GM12892 (cell line): ENCODE results near the gene MPPE1. TPM values are rescaled to one million over a fixed set of nuclear protein-coding genes. Genes with fewer than 3 reads are reported as not detected.
A peak's percentile ranks its signal among the peaks of the same experiment; 100 is the strongest.
"Not testable (repeated sequence)": the region's sequence is repeated elsewhere in the genome, so short reads cannot be mapped to it uniquely, and the experiment has no call there.

Source experiments
- DNase-seq: peaks from one replicate; pipeline ENCODE4 v3.0.0; 2011; ENCODE audit not compliant: insufficient read length
- FAIRE-seq: peaks from 2 replicates; lab custom pipeline; 2011; peaks lifted over from hg19 to GRCh38; lab: Jason Lieb, UNC
- POLR2A ChIP-seq: IDR thresholded peaks from 2 replicates; pipeline ENCODE4 v1.6.1; 2011; ENCODE audit warnings: low read depth, low read length, control low read depth
- POLR2AphosphoS5 ChIP-seq: IDR thresholded peaks from 2 replicates; pipeline ENCODE4 v1.6.1; 2011; ENCODE audit warnings: low read depth, low read length, control low read depth
- TAF1 ChIP-seq: IDR thresholded peaks from 2 replicates; pipeline ENCODE4 v1.6.1; 2011; ENCODE audit warnings: low read depth, mild to moderate bottlenecking, control low read depth, low read length, borderline replicate concordance
- polyA plus RNA-seq: library from polyadenylated mRNA; unstranded; fragments of >200 nt; gene quantifications from one replicate; pipeline ENCODE4 v1.2.1, GENCODE V29; 2012; ENCODE audit warnings: missing spikeins, inconsistent platforms; ENCODE audit not compliant: missing spikeins

MPPE1 gene, protein sequence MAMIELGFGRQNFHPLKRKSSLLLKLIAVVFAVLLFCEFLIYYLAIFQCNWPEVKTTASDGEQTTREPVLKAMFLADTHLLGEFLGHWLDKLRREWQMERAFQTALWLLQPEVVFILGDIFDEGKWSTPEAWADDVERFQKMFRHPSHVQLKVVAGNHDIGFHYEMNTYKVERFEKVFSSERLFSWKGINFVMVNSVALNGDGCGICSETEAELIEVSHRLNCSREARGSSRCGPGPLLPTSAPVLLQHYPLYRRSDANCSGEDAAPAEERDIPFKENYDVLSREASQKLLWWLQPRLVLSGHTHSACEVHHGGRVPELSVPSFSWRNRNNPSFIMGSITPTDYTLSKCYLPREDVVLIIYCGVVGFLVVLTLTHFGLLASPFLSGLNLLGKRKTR
- 27.0 TPM for polyA plus RNA-seq

DNA sequence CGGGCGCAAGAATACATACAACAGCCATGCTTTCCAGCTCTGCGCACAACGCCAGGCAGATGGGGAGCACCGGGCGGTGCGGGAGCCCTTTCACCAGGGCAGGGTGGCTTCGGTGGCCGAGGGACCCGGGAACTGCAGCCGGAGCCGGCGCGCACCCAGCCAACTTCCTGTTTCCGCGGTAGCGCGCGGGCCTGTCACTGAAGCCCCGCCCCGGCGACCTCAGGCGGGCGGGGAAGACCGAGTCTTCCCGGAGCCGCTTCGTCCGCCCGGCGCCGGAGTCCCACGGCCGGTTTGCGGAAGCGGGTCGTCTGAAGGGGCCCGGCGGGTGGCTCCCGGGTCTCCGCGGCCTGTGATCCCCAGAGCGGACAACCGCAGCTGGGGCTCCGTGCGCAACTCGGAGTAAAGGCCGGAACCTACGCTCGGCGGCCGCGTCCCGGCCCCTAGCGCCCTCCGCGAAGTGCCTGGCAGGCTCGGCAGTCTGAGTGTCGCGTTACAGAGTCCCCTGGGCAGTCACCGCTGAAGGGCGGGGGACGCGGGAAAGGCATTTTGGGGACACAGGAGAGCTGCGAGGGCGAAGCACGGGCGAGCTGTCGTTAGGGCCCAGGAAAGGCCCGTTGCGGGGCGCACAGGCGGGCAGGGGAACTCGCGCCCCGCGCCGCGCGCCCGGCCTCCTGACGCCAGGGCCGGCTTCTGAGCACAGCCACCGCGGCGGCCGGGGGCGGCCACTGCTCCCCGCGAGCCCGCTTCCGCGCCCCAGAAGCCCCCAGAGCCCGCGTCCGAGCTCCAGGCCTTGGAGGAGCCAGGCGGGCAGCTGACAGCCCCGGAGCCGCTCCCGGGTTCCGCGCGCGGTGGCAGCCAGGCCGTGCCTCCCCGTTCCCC is at the start of gene MPPE1:
Gene MPPE1, minus strand, starts transcription at position 136 of the 879 bp plus-strand sequence. CDS start 11,053 bp downstream, outside the sequence.
- FAIRE-seq (peak; percentile 98), DNase-seq (peak; percentile 84)
- TF ChIP-seq POLR2AphosphoS5 (peak; percentile 87), TAF1 (peak; percentile 59), POLR2A (peak; percentile 83)

- no peak for DNase-seq
- TF ChIP-seq TAF1 (no peak), POLR2AphosphoS5 (no peak), POLR2A (no peak)
- no peak for FAIRE-seq
These were observed 49.5 kb upstream of the MPPE1 start for GRCh38 chr18:11957636-11958035.

DNA sequence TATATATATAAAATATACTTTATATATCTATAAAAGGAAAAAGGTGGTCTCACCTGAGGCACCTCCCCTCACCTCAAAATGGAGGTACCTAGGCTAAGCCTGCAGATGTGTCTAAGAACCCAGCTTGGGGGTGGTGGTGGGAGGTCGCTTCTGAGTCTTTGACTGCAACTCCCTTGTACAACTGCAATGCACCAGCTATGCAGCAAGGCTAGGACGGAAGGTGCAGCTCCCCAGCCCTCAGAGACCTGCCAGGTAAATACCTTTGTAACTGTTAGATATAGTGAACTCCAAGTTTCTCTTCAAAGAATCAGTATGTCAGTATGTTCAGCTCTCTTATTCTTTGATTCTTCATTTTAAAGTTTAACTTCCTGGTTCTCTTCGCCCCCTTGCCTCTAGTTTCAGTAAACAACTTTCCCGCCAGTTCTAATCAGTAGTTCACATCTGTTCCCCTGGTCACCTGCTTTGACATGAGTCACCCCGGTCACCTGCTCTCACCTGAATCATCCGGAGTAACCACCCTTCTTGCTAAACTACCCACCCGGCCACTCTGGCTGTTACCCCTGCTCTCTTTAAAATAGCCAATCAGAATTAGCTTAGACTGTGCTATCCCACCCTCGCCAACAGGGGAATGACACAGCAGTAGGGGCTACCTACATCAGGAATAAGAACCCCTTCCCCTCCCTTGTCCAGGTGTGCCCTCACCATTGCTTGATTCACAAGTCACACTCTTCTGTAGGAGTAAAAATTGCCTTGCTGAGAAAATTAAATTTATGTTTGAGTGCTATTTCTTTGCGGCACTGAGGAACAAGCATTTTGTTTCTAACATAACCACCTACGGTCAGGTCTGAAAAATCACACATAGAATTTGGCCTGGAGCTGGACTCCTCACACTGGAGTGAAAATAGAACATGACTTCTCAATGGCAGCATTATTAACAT is 48.5 kb upstream of the MPPE1 start:
- DNase-seq (no peak), FAIRE-seq (no peak)
- TF ChIP-seq POLR2AphosphoS5 (no peak), TAF1 (no peak), POLR2A (no peak)

DNA sequence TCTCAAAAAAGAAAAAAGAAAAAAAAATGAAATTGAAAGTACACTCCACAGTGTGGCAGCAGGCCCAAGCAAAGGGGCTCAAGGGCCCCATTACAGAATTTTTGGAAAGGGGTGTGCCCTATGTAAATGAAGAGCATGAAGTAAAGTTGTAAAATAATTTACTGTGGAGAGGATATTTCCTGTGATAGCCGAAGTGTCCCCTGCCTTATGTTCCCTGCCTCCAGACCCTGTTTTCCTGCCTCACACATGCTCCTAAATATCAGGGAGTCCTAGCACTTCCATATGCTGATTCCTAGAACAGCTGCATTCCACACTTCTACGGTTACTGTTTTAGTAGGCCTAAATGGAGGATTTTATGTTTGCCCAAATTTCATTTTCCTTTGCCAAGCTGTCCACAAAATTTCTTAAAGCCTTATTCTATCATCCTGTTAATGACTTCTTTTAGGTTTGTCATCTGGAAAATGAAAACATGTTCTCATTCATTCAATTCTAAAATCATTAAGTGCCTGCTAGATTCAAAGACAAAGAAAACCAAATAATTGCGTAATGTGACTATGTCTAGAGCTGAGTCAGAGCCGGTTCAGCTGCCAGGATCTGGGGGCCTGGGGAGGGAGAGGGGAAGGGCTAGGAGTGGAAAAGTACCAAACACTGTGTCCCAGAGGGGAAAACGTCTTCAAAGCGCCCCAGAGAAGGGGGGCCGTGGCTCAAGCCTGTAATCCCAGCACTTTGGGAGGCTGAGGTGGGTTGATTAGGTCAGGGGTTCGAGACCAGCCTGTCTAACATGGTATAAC is 47.3 kb upstream of the MPPE1 start:
- no peak for DNase-seq
- FAIRE-seq: no peak

DNA sequence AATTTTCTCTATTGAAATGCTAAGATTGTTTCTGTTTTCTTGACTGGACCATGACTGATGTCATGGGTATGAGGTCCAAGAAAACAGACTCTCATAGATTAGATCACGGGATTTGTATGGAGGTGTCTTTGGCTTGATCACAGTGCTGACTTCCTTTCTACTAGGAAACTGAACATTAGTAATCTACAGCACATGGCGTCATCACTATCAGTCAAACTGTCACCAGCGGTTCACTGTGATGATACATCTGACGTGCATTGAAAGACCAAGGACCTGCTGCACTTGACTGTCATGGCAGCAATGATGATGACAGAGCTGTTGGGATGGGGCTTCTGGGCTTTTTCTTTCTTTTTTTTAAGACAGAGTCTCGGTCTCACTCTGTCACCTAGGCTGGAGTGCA is 45.0 kb upstream of the MPPE1 start:
- no peak for TF ChIP-seq TAF1
- TF ChIP-seq POLR2AphosphoS5: no peak
- TF ChIP-seq POLR2A: no peak
- no peak for FAIRE-seq
- no peak for DNase-seq

More for the DNA sequence above, 47.3 kb upstream of the MPPE1 start:
- no peak for TF ChIP-seq TAF1
- no peak for TF ChIP-seq POLR2AphosphoS5
- no peak for TF ChIP-seq POLR2A

- TF ChIP-seq POLR2A (no peak), TAF1 (no peak), POLR2AphosphoS5 (no peak)
- DNase-seq (no peak), FAIRE-seq (no peak)
These were observed 43.3 kb upstream of the MPPE1 start for GRCh38 chr18:11951390-11951851.

DNA sequence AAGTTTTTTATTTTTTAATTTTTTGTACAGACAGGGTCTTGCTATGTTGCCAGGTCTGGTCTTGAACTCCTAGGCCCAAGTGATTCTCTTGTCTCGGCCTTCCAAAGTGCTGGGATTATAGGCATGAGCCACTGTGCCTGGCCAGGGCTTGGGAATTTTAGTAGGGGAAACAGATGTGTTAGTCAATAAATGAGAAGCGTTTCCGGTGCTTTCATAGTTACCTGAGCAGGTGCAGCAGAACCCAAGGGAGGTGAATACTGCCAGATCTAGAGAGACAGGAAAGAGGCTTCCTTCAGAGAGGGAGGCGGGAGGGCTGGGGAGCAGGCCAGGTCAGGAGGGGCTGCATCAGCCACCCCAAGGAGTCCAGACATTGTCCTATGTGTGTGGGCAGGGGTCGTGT is 42.7 kb upstream of the MPPE1 start:
- no peak for FAIRE-seq
- DNase-seq: no peak

GRCh38 chr18:11948852-11949523 is 40.9 kb upstream of the MPPE1 start:
- FAIRE-seq (no peak), DNase-seq (no peak)
- no peak for TF ChIP-seq TAF1
- no peak for TF ChIP-seq POLR2A
- TF ChIP-seq POLR2AphosphoS5: no peak

More for the DNA sequence above, 42.7 kb upstream of the MPPE1 start:
- TF ChIP-seq POLR2AphosphoS5 (no peak), POLR2A (no peak), TAF1 (no peak)

- TF ChIP-seq POLR2A (no peak), TAF1 (no peak), POLR2AphosphoS5 (no peak)
- peak; percentile 36 for DNase-seq
- FAIRE-seq: peak; percentile 79
These were observed 39.4 kb upstream of the MPPE1 start for GRCh38 chr18:11947214-11948191.

DNA sequence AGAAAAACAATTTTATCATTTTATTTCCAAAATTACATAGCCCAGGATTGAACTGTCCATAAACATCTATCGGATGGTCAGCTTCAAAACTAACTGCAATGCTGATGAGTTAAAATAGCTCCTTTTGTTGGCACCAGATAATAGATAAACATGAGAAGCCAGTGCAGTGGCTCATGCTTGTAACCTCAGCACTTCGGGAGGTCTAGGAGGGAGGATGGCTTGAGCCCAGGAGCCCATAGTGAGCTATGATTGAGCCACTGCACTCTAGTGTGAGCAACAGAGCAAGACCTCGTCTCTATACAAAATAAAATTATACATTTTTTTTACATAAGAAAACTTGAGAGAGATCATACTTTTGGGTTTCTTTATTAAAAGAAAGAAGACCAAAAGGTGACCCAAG is 38.6 kb upstream of the MPPE1 start:
- FAIRE-seq (no peak), DNase-seq (no peak)
- TF ChIP-seq POLR2A (no peak), TAF1 (no peak), POLR2AphosphoS5 (no peak)

- not testable (repeated sequence) for DNase-seq, FAIRE-seq
These were observed 37.9 kb upstream of the MPPE1 start for GRCh38 chr18:11945834-11946659.
